ENCODE results near the gene SS18.
"Not testable (repeated sequence)": the region's sequence is repeated elsewhere in the genome, so short reads cannot be mapped to it uniquely, and the experiment has no call there.

The SS18 gene, protein sequence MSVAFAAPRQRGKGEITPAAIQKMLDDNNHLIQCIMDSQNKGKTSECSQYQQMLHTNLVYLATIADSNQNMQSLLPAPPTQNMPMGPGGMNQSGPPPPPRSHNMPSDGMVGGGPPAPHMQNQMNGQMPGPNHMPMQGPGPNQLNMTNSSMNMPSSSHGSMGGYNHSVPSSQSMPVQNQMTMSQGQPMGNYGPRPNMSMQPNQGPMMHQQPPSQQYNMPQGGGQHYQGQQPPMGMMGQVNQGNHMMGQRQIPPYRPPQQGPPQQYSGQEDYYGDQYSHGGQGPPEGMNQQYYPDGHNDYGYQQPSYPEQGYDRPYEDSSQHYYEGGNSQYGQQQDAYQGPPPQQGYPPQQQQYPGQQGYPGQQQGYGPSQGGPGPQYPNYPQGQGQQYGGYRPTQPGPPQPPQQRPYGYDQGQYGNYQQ

DNA sequence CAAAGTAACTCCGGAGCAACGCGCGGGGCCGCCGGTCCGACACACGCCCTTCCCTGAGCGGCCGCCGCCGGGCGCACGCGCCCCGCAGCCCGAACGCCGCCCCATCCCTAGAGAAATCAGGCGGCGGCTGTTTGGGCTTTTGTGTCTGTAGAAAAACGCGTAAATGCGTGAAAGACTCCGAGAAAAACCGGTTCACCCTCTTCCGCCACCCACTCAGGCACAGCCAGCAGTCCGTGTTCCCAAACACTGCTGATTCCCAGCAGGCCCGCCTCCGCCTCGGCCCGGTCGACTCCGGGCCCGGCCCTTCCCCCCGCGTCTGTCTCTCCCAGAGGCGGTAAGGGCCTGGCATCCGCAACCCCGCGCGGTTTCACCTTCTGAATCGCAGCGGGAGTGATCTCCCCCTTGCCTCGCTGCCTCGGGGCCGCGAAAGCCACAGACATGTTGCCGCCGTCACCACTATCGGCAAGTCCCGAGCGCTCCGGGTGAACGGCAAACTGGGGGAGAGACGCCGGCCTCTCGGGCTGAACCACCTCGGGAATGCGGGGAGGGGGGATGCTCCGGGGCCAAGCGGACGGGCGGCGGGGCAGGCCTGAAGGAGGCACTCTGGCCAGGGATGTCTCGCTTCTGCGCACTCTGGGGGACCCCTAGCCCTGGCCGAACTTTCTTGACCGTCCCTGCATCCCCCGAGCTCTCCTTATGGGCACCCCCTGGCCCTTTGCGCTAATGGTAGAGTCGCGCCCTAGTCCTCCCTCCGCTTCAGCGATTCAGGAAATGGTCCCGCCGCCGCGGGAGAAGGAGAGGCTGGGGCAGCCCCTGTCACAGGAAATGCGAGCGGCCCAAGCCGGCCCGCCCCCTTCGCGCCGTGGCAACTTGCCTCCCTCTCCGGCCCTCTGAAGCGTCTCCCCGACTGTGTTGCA is at the start of gene SS18:
TSS of gene SS18 (minus strand) at position 484 of the 917 bp plus-strand sequence. CDS start at position 440, 44 bp downstream.
- peak; percentile 89 for DNase-seq (ENCODE audit: low spot score)

DNA sequence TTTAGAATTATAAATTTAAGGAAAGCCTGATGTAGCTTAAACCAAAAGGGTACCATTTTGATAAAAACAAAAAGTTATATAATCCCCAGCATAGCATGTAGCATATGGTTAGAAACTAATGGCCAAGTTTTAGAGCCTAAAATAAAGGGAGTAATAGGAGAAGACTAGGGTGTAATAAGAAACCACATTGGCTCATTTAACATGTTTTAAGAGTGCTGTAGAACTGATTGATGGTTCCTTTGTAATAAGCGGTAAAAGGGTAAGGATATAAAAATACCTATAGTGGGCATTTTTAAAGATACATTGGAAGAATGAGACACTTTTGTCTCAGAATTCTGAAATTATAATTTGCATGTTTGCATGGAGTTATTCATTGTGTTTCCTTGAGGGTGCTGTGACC is 45.1 kb upstream of the SS18 start:
- DNase-seq (ENCODE audit: low spot score): no peak

DNA sequence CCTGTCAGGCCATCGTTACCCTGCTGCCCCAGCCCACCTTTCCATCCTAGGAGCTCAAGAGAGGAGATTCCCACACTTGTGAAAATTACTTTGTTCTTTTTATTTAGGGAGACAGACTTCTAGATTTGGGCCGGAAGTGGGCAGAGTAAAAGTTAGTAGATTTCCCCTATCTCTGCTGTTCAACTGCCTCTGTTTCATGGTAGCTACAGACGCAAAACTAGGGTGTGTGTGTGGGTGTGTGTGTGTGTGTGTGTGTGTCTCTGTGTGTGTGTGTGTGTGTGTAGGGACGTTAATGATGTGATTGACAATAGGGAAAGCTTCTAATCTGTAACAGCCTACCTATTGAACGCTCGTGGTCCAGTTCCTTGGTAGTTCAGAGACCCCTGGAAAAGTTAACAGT is 43.7 kb upstream of the SS18 start:
- no peak for DNase-seq (ENCODE audit: low spot score)

DNA sequence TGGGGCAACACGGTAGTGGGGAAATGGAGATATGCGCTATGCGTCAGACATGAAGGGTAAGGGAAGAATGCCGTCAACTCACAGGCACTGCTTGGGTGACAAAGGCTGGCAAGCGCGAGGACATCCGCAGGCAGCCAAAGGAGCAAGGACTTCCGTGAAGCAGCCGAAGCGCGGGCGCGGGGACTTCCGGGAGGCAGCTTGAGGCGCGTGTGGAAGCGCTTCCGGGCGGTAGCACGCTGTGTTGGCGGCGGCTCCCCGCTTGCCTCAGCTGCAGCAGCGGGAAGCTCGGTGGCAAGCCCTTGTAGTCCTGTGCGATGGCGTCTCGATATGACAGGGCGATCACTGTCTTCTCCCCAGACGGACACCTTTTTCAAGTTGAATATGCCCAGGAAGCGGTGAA is 43.2 kb upstream of the SS18 start, which contains the start of gene PSMA8:
TSS of gene PSMA8 (plus strand) at position 218 of the 400 bp plus-strand sequence. CDS start at position 315, 97 bp downstream.
- peak; percentile 51 for DNase-seq (ENCODE audit: low spot score)

DNA sequence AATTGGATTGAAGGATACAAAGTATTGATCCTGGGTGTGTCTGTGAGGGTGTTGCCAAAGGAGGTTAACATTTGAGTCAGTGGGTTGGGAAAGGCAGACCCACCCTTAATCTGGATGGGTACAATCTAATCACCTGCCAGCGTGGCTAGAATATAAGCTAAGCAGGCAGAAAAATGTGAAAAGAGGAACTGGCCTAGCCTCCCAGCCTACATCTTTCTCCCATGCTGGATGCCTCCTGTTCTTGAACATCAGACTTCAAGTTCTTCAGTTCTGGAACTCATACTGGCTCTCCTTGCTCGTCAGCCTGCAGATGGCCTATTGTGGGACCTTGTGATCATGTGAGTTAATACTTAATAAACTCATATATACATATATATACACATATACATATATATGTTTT is 37.8 kb upstream of the SS18 start:
- not testable (repeated sequence) for DNase-seq (ENCODE audit: low spot score)

DNA sequence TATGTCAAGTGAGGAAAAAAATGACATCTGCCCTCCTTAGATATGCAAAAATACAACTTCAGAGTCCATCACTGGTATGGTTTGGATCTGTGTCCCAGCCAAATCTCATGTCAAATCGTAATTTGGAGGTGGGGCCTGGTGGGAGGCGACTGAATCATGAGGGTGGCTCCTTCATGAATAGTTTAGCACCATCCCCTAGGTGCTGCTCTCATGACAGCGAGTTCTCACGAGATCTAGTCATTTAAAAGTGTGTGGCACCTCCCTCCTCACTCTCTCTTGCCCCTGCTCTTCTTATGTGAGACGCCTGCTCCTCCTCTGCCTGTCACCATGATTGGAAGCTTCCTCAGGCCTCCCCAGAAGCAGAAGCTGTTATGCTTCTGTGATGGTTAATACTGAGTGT is 37.4 kb upstream of the SS18 start:
- no peak for DNase-seq (ENCODE audit: low spot score)

DNA sequence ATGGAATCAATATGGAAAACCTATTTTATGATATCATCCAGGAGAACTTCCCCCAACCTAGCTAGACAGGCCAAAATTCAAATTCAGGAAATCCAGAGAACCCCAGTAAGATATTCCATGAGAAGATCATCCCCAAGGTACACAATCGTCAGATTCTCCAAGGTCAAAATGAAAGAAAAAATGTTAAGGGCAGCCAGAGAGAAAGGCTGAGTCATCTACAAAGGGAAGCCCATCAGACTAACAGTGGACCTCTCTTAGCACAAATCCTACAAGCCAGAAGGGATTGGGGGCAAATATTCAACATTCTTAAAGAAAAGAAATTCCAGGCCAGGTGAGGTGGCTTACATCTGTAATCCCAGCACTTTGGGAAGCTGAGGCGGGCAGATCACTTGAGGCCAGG is 31.6 kb upstream of the SS18 start:
- DNase-seq (ENCODE audit: low spot score): not testable (repeated sequence)

DNA sequence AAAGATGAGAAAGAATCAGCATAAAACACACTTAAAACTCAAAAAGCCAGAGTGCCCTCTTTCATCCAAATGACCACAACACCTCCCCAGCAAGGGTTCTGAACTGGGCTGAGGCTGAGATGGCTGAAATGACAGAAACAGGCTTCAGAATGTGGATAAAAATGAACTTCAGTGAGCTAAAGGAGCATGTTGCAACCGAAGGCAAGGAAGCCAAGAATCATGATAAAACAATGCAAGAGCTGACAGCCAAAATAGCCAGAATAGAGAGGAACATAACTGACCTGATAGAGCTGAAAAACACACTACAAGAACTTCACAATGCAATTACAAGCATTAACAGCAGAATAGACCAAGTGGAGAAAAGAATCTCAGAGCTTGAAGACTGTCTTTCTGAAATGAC is 31.1 kb upstream of the SS18 start:
- DNase-seq (ENCODE audit: low spot score): no peak

DNA sequence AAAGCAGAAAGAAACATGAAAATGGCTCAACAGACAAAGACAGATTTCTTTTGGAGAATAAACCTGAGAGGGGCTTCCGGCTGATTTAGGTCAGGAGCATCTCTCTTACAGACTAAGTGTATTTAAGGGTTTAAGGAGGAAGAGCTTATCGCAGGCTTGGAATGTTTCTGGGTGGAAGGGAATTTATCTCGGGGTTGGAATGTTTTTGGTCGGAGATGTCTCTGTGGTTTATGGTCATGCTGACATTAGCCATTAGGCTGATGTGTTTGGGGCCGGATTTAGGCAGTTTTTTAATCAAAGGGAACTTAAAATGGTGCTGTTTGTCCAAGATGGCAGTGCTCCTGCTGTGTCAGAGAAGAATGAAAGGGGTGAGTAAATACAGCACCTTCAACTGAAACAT is 28.8 kb upstream of the SS18 start:
- DNase-seq (ENCODE audit: low spot score): no peak

DNA sequence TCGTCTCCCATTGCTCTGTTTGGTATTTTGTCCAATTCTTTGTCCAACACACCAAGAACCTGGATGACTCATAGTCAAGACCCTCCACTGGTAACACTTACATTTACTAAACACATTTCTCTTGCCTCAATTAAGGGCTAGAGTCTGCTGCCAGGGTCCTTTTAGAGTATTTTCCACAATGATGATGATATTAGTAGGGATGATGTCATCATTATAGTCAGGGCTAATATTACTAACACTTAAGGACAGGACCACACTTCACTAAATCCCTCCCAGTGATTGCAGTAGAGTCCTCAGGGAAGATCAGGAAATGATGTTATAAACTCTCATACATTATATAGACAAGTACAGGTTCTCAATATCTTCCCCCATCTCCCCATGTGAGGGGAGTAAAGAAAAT is 13.6 kb upstream of the SS18 start:
- no peak for DNase-seq (ENCODE audit: low spot score)

DNA sequence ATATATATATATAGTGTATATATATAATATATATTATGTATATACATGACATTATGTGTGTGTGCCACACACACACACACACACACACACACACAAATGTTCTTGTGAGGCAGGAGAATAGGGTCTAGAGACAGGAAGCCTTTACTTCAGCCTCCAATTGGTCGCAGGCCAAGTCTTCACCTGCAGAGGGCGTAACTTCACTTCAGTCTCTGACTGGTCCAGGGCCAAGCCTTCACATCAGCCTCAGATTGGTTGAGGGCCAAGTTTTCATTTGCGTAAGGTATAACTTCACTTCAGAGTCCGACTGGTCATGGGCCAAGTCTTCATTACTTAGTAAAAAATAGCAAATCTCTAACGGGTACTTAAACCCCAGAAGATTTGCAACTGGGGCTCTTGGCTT is 13.2 kb upstream of the SS18 start:
- DNase-seq (ENCODE audit: low spot score): peak; percentile 16

DNA sequence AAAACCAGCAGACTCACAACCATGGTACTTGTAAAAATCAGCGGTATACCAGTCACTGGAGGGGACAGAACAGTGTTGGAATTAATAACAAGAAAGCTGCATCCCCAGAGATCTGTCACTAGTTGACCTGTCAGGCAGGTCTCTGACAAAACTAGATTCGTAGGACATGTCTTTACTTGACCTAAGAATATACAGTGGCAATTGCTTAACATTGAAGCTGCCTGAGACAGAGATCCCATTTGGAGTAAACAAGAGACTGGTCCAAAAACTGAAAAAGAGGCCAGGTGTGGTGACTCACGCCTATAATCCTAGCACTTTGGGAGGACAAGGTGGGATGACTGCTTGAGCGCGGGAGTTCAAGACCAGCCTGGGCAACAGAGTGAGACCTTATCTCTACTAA is 7.2 kb upstream of the SS18 start:
- DNase-seq (ENCODE audit: low spot score): no peak

DNA sequence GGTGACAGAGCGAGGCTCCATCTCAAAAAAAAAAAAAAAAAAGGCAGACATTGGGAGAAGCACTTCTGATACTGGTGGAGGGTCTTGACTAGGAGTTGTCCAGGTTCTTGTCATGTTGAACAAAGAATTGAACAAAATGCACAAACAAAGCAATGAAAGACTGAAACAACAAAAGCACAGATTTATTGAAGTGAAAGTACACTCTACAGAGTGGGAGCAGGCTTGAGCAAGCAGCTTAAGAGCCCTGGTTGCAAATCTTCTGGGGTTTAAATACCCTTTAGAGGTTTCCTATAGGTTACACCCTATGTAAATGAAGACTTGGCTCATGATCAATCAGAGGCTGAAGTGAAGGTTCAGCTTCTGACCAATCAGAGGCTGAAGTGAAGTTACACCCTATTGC is 6.4 kb upstream of the SS18 start:
- no peak for DNase-seq (ENCODE audit: low spot score)

DNA sequence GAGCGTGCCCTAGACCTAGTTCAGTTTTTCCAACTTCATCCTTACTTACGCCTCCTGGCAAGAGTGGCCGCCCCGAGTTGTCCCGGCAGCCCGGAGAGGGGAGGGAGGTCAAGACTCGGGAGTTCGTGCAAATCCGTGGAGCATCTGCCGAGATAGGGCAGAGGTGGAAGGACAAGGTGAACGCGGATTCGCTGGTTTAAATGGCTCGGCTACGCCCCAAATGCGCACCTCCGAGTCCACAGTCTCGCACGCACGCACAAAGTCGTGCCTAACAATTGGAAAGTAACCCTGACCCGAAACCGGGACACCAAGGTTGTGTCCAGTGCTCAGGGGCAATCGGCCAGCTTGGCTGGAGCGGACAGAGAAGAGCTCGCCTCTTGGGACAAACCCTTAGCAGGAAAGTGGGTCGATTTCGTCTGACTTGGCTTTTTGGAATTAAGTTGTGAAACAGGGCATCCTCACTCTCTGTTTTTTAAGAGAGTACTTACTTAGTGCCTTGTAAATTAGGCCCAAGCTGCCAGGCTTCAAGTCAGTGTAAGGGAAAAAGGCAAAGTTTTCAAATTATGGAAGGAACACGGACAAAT is 726 bp upstream of the SS18 start:
- DNase-seq (ENCODE audit: low spot score): no peak

DNA sequence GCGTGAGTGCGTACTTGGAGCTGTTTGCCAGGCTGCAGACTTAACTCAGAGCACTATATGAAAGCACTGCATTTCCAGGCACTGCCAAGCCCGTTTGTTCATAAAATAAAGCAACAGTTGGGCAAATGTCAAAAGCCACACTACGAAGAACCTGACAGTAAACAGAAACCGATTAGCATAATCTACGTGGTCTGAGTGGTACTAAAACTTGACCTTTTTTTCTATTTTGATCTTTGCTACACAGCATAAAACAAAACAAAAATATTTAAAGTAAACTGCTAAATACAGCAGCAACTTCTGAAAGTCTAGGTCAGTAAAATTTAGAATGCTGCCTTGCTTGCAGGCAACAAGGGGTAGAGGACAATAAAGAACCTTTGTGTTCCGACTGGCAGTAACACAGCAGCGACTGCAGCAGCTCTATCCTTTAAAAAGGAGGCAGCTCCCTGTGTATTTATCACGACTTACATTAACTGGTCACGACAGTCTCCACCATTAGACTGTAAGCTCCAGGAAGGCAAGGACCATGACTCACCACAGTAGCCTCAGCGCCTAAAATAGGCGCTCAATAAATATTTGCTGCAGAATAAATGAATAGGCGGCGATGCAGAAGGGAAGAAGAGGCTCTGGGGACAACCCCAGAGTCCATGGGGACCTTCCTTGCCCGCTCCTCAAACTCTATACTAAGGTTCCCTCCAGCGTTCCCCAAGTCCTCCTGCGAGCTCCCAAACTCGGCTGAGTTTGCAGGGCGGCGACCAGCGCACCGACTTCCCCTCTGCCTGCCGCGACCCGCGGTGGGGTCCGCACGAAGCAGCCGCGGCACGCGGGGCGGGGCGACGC is 902 bp downstream of the SS18 start:
- no peak for DNase-seq (ENCODE audit: low spot score)

DNA sequence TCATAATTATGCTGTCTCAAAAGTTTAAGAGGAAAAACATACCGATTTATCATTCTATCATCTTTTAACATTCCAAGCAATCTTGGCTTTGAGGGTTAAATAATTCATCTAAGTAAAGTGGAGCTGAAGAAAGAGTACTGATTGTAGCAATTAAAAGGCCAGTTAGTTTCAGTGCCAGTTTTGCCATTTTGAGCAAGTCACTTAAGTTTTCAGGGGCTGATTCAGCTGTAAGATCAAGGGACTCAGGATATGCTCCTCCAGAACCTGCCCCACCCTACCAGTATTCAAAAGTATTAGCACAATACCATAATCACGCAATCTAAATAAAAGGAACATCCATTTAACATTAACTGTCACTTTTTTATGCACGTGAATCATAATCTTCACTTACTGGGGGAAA is 1.9 kb downstream of the SS18 start:
- DNase-seq (ENCODE audit: low spot score): no peak

DNA sequence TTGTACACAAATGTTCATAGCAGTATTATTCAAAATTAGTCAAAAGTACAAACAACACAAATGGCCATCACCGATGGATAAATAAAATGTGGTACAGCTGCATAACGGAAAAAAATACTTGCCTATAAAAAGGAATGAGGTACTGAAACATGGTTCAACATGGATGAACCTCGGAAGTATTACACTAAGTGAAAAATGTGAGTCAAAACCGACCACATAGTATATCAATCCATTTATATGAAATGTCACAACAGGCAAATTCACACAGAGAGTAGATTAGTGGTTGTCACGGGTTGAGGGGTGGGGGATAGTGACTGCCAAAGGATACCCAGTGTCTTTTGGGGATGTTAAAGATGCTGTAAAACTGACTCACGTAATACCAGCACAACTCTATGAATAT is 3.5 kb downstream of the SS18 start:
- no peak for DNase-seq (ENCODE audit: low spot score)

DNA sequence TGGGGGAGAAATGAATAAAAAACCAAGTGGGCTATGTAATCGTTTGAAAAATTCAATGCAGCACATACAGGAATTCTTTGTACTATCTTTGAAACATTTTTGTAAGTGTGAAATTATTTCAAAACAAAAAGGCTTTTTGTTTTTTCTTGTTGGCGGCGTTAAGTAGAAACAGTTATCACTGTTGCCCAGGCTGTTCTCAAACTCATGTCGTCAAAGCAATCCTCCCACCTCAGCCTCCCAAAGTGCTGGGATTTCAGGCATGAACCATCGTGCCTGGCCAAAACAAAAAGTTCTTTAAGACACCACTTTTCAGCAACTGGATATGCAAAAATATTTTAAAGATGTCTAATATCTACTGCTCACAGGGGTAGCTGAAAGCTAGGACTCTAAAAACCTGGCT is 5.4 kb downstream of the SS18 start:
- DNase-seq (ENCODE audit: low spot score): no peak

DNA sequence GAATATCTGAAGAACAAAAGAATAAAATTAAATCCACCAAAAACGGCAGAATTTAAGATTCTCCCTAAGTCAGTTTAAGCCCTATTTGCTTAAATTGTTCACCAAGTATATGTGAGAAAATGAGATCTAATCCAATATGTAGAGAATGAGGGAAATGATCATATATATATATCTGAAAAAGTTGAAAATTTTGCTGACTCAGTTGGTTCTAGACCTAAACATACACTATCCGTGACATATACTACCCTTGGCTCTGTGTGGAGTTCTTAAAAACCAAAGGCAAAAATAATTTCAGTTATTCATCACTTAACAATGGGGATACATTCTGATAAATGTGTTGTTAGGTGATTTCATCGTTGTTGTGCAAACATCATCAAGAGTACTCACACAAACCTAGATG is 7.3 kb downstream of the SS18 start:
- DNase-seq (ENCODE audit: low spot score): no peak

DNA sequence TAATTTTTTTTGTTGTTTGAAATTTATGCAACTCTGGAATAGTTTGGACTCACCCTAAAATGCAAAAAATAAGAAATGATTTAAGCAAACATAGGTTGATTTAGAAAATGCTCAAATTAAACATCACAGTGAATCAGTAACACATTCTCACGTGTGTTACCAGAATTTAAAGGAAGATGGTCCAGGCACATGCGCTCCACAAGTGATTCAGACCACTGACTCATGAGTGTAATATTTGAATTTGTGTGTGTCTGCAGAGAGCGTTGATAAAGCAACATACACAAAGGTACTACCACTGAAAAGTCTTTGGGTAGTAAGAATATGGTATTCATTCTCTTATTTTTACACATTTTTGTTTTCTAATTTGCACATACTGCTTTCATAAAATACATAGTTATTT is 7.9 kb downstream of the SS18 start:
- no peak for DNase-seq (ENCODE audit: low spot score)

DNA sequence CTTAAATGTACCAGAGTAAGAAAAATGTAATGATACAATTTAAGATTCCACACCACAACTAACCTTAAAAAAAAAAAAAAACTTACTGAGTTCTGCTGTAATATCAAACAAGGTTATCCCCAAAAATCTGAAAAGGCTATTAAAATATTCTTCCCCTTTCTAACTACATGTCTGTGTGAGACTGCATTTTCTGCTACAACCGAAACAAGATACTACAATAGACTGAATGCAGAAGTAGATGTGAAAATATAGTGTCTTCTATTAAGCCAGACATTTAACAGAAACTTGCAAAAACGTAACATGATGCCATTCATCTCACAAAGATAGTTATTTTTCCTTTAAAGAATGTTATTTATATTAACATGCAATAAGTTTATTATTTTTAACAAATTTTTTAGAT is 16.2 kb downstream of the SS18 start:
- DNase-seq (ENCODE audit: low spot score): no peak

DNA sequence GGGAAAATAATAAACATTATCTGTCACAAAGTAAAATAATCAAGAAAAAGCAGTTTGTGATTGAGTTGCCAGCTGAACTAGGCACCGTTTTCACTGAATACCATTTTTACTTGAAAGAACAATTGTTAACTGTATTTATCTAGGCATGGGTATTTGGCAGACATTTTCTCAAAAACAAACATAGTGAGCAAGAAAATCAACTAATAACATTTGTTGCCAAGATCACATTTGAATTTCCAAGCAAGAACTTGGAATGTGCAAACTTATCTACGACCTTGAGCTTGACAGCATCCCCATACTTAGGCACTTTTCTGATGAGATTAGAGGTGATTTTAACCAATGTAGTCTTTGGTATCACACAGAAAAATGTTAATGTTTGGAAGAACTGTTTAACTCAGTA is 16.7 kb downstream of the SS18 start:
- no peak for DNase-seq (ENCODE audit: low spot score)
